ENCODE results near the gene VEGFC. TPM values are rescaled to one million over a fixed set of nuclear protein-coding genes. Genes with fewer than 3 reads are reported as not detected.

VEGFC gene
- total RNA-seq, 2 donors from 2014 or later: 5.1 to 20.4 TPM

- Histone ChIP-seq H3K36me3 (no peaks in the 10 kb centered on the region), H3K27ac (peak overlapping the region; percentile 40 to 58), H3K27me3 (replicated peaks; ENCODE audit: insufficient read depth) (no peaks in the 10 kb centered on the region), H3K4me3 (peak overlapping the region; percentile 77), H3K9me3 (no peaks in the 10 kb centered on the region), H3K4me1 (ENCODE audit: control insufficient read depth in 1 of 2, low read depth in 2 of 2) (peaks cover 5 to 9% of the 10 kb centered on the region in 2 donors)
- DNase-seq (ENCODE audit: low spot score): no peak
- TF ChIP-seq, protein P1, sequence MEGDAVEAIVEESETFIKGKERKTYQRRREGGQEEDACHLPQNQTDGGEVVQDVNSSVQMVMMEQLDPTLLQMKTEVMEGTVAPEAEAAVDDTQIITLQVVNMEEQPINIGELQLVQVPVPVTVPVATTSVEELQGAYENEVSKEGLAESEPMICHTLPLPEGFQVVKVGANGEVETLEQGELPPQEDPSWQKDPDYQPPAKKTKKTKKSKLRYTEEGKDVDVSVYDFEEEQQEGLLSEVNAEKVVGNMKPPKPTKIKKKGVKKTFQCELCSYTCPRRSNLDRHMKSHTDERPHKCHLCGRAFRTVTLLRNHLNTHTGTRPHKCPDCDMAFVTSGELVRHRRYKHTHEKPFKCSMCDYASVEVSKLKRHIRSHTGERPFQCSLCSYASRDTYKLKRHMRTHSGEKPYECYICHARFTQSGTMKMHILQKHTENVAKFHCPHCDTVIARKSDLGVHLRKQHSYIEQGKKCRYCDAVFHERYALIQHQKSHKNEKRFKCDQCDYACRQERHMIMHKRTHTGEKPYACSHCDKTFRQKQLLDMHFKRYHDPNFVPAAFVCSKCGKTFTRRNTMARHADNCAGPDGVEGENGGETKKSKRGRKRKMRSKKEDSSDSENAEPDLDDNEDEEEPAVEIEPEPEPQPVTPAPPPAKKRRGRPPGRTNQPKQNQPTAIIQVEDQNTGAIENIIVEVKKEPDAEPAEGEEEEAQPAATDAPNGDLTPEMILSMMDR (IDR thresholded peaks at IDR 0.05): no peak
- no peak for ATAC-seq (ENCODE audit: insufficient number of reproducible peaks, low FRiP score, low read depth)
Observed at GRCh38 chr4:176791591-176792325, 964 bp downstream of the VEGFC start.

DNA sequence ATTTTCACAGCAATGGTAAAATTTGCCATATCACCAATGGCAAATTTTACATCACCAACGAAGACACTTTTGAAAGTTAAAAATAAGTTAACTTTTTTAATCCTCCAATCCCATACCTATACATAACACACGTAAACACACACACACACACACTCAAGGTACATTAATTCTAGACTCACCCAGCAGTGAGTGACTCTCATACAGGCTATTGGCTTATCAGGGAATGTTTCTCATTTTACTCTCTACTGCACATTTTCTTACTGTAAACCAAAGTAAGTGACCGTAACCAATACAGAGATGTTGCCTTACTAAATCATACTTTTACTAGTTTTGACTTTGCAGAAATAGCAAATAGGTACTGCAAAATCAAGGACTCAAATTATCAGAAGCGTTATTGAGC, 2.3 kb downstream of the VEGFC start:
- Histone ChIP-seq H3K36me3 (no peaks in the 10 kb centered on the region), H3K9me3 (no peaks in the 10 kb centered on the region), H3K4me1 (ENCODE audit: control insufficient read depth in 1 of 2, low read depth in 2 of 2) (peaks cover 5 to 9% of the 10 kb centered on the region in 2 donors), H3K27ac (no peak overlapping the region), H3K27me3 (replicated peaks; ENCODE audit: insufficient read depth) (no peaks in the 10 kb centered on the region), H3K4me3 (no peak overlapping the region)
- no peak for DNase-seq (ENCODE audit: low spot score)
- TF ChIP-seq, protein P1 (IDR thresholded peaks at IDR 0.05): no peak
- ATAC-seq (ENCODE audit: insufficient number of reproducible peaks, low FRiP score, low read depth): no peak

GRCh38 chr4:176789955-176790354, 2.8 kb downstream of the VEGFC start:
- ATAC-seq (ENCODE audit: insufficient number of reproducible peaks, low FRiP score, low read depth): no peak
- no peak for DNase-seq (ENCODE audit: low spot score)
- Histone ChIP-seq H3K27me3 (replicated peaks; ENCODE audit: insufficient read depth) (no peaks in the 10 kb centered on the region), H3K4me3 (no peak overlapping the region), H3K27ac (no peak overlapping the region), H3K36me3 (no peaks in the 10 kb centered on the region), H3K9me3 (no peaks in the 10 kb centered on the region), H3K4me1 (ENCODE audit: control insufficient read depth in 1 of 2, low read depth in 2 of 2) (peaks cover 5 to 9% of the 10 kb centered on the region in 2 donors)
- TF ChIP-seq, protein P1 (IDR thresholded peaks at IDR 0.05): peak; percentile 51

- no peak overlapping the region for H3K4me3 ChIP-seq
- TF ChIP-seq, protein P1 (IDR thresholded peaks at IDR 0.05): no peak
- DNase-seq (ENCODE audit: low spot score): no peak
- H3K9me3 ChIP-seq: no peaks in the 10 kb centered on the region
- ATAC-seq (ENCODE audit: insufficient number of reproducible peaks, low FRiP score, low read depth): no peak
- no peaks in the 10 kb centered on the region for H3K27me3 ChIP-seq (replicated peaks; ENCODE audit: insufficient read depth)
- H3K36me3 ChIP-seq: no peaks in the 10 kb centered on the region
- H3K4me1 ChIP-seq (ENCODE audit: control insufficient read depth in 1 of 2, low read depth in 2 of 2): peaks cover 2 to 9% of the 10 kb centered on the region in 2 donors
- H3K27ac ChIP-seq: no peak overlapping the region
Observed at GRCh38 chr4:176788971-176789370, 3.8 kb downstream of the VEGFC start.

- DNase-seq (ENCODE audit: low spot score) (no peak), ATAC-seq (ENCODE audit: insufficient number of reproducible peaks, low FRiP score, low read depth) (no peak)
- Histone ChIP-seq H3K27me3 (replicated peaks; ENCODE audit: insufficient read depth) (no peaks in the 10 kb centered on the region), H3K36me3 (no peaks in the 10 kb centered on the region), H3K27ac (no peak overlapping the region), H3K4me3 (no peak overlapping the region), H3K9me3 (no peaks in the 10 kb centered on the region), H3K4me1 (ENCODE audit: control insufficient read depth in 1 of 2, low read depth in 2 of 2) (peaks cover 0 to 4% of the 10 kb centered on the region in 2 donors)
- TF ChIP-seq, protein P1 (IDR thresholded peaks at IDR 0.05): no peak
Observed at GRCh38 chr4:176788248-176788647, 4.5 kb downstream of the VEGFC start.
